ENCODE results near the gene MYBPC1. TPM values are rescaled to one million over a fixed set of nuclear protein-coding genes. Genes with fewer than 3 reads are reported as not detected.
"Not testable (repeated sequence)": the region's sequence is repeated elsewhere in the genome, so short reads cannot be mapped to it uniquely, and the experiment has no call there.

Gene MYBPC1
- total RNA-seq, 1 donor from 2014 or later: not detected

GRCh38 chr12:101650346-101651117 lies 55.8 kb downstream of the MYBPC1 start:
- DNase-seq (ENCODE audit: low read depth, low spot score): no peak

GRCh38 chr12:101653030-101653429 lies 58.3 kb downstream of the MYBPC1 start:
- DNase-seq (ENCODE audit: low read depth, low spot score): no peak

- DNase-seq (ENCODE audit: low read depth, low spot score): no peak
These were observed 58.7 kb downstream of the MYBPC1 start for GRCh38 chr12:101653503-101653902.

GRCh38 chr12:101654442-101654841 lies 59.7 kb downstream of the MYBPC1 start:
- no peak for DNase-seq (ENCODE audit: low read depth, low spot score)

GRCh38 chr12:101655393-101655792 lies 60.6 kb downstream of the MYBPC1 start:
- DNase-seq (ENCODE audit: low read depth, low spot score): no peak

GRCh38 chr12:101660662-101661061 lies 65.9 kb downstream of the MYBPC1 start:
- DNase-seq (ENCODE audit: low read depth, low spot score): not testable (repeated sequence)

GRCh38 chr12:101663298-101663697 lies 68.5 kb downstream of the MYBPC1 start:
- DNase-seq (ENCODE audit: low read depth, low spot score): no peak

- no peak for DNase-seq (ENCODE audit: low read depth, low spot score)
These were observed 70.2 kb downstream of the MYBPC1 start for GRCh38 chr12:101664992-101665391.

- no peak for DNase-seq (ENCODE audit: low read depth, low spot score)
These were observed 71.4 kb downstream of the MYBPC1 start for GRCh38 chr12:101666052-101666728.

GRCh38 chr12:101667591-101667990 lies 72.8 kb downstream of the MYBPC1 start:
- no peak for DNase-seq (ENCODE audit: low read depth, low spot score)

GRCh38 chr12:101670007-101670671 lies 75.4 kb downstream of the MYBPC1 start:
- no peak for DNase-seq (ENCODE audit: low read depth, low spot score)

GRCh38 chr12:101671157-101671791 lies 76.5 kb downstream of the MYBPC1 start:
- no peak for DNase-seq (ENCODE audit: low read depth, low spot score)

- DNase-seq (ENCODE audit: low read depth, low spot score): no peak
These were observed 77.1 kb downstream of the MYBPC1 start for GRCh38 chr12:101671833-101672232.

GRCh38 chr12:101675555-101675954 lies 80.8 kb downstream of the MYBPC1 start:
- no peak for DNase-seq (ENCODE audit: low read depth, low spot score)

- not testable (repeated sequence) for DNase-seq (ENCODE audit: low read depth, low spot score)
These were observed 81.7 kb downstream of the MYBPC1 start for GRCh38 chr12:101676497-101676896.

- no peak for DNase-seq (ENCODE audit: low read depth, low spot score)
These were observed 83.3 kb downstream of the MYBPC1 start for GRCh38 chr12:101678081-101678480.

GRCh38 chr12:101680240-101680639 lies 85.5 kb downstream of the MYBPC1 start:
- DNase-seq (ENCODE audit: low read depth, low spot score): no peak

- no peak for DNase-seq (ENCODE audit: low read depth, low spot score)
These were observed 85.9 kb downstream of the MYBPC1 start for GRCh38 chr12:101680647-101681046.

- DNase-seq (ENCODE audit: low read depth, low spot score): not testable (repeated sequence)
These were observed 86.9 kb downstream of the MYBPC1 start for GRCh38 chr12:101681627-101682026.

GRCh38 chr12:101685092-101685491 lies 90.3 kb downstream of the MYBPC1 start:
- DNase-seq (ENCODE audit: low read depth, low spot score): no peak

GRCh38 chr12:101686176-101686575 lies 91.4 kb downstream of the MYBPC1 start:
- DNase-seq (ENCODE audit: low read depth, low spot score): no peak
